AG04450 (cell line): ENCODE data around the gene WDR64. TPM values are rescaled to one million over a fixed set of nuclear protein-coding genes. Genes with fewer than 3 reads are reported as not detected.

Experiments used
- CTCF ChIA-PET: fragments of 300-600, 350-600 bp; formaldehyde crosslinking; extraction: SDS; loops from one replicate; lab custom pipeline; 2022; ENCODE audit warnings: antibody characterized with exemption, inconsistent platforms; lab: Charles Lee
- POLR2A ChIA-PET: fragments of 350-600 bp; formaldehyde crosslinking; extraction: SDS; loops from one replicate; lab custom pipeline; 2021; ENCODE audit warnings: antibody characterized with exemption, inconsistent platforms; lab: Yijun Ruan, JAX
- DNase-seq: peaks from one replicate; pipeline ENCODE4 v3.0.0-alpha.2; 2011; ENCODE audit warnings: low read depth, low spot score
- H3K27ac ChIP-seq: one replicate; pipeline ENCODE4 v1.5.1; 2012; ENCODE audit warnings: low read depth, low read length, control low read depth
- H3K27me3 ChIP-seq: one replicate; pipeline ENCODE4 v1.6.0; 2012; ENCODE audit warnings: low read length; ENCODE audit not compliant: control insufficient read depth, insufficient read depth
- H3K4me3 ChIP-seq: 2 replicates; pipeline ENCODE4 v1.5.1; 2011; ENCODE audit warnings: mild to moderate bottlenecking, low read depth, low read length, control low read depth
- H3K9me3 ChIP-seq: 2 replicates; pipeline ENCODE4 v1.5.1; 2012; ENCODE audit warnings: low read length; ENCODE audit not compliant: control insufficient read depth, insufficient read depth
- CTCF ChIP-seq: IDR thresholded peaks from 2 replicates; pipeline ENCODE4 v1.5.1; 2011; ENCODE audit warnings: low read depth, low read length, control low read depth, inconsistent platforms
- polyA minus RNA-seq: library from RNA; depleted of rRNA, polyadenylated mRNA; stranded (reverse); fragments of >200 nt; gene quantifications from 2 replicates; pipeline ENCODE4 v1.2.3, GENCODE V29; 2011; rRNA and poly(A)+ RNA removed
- polyA plus RNA-seq: library from polyadenylated mRNA; depleted of rRNA; stranded (reverse); fragments of >200 nt; gene quantifications from 2 replicates; pipeline ENCODE4 v1.2.3, GENCODE V29; 2011; rRNA removed

WDR64 gene
- polyA plus RNA-seq (not detected in 2 replicates), polyA minus RNA-seq (not detected in 2 replicates)

- DNase-seq: no peak
These were observed at the start of gene WDR64 for GRCh38 chr1:241652012-241652411. WDR64 (plus strand) TSS chr1:241652281; CDS start chr1:241652485, 204 bp downstream.

GRCh38 chr1:241603731-241604245, 48.3 kb upstream of the WDR64 start:
- no peak for DNase-seq
- no peak for TF ChIP-seq CTCF
- Histone ChIP-seq H3K4me3 (no peak overlapping the region), H3K27me3 (no peaks in the 10 kb centered on the region), H3K27ac (no peak overlapping the region), H3K9me3 (no peaks in the 10 kb centered on the region)
- ChIA-PET POLR2A (no interaction called here), CTCF (interaction anchor here (0.6 kb wide), 1 partner anchor 290 kb away, joined by 3 read pairs; no protein-coding TSS in a partner anchor)

More at GRCh38 chr1:241652012-241652411, at the start of gene WDR64:
- Histone ChIP-seq H3K27ac (no peak within 1 kb of the TSS), H3K9me3 (no peaks in the 10 kb centered on the region), H3K4me3 (no peak within 1 kb of the TSS), H3K27me3 (no peaks in the 10 kb centered on the region)
- CTCF ChIA-PET: no interaction called here
- no peak for TF ChIP-seq CTCF
- POLR2A ChIA-PET: no interaction called here

- ChIA-PET CTCF (interaction anchor here (0.9 to 1.3 kb wide), 2 partner anchors 22 to 243 kb away, joined by 4 read pairs; partner anchors contain the start of gene EXO1), POLR2A (no interaction called here)
- no peaks in the 10 kb centered on the region for H3K27me3 ChIP-seq
- no peak for DNase-seq
- H3K4me3 ChIP-seq: no peak overlapping the region
- peak; percentile 22; the same call in 1 of the 2 replicates for TF ChIP-seq CTCF
- no peak overlapping the region for H3K27ac ChIP-seq
- no peaks in the 10 kb centered on the region for H3K9me3 ChIP-seq
These were observed 46.8 kb upstream of the WDR64 start for GRCh38 chr1:241605146-241605805.

DNA sequence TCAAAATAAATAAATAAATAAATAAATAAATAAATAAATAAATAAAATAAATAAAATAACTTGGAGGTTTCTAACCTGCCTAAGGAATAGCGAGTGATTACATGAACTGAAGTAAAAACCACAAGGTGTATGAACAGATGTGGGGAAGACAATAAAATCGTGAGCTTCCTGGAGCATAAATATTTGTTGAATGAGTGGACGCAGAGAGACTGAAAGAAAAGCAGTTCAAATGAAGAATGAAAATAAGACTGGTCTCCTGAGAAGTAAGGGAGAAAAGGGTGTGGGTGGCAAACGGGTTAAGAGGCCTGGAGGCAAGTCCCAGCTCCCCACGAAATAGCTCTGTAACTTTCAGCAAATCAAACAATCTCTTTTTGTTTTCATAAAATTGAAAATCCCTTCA, 45.5 kb upstream of the WDR64 start:
- Histone ChIP-seq H3K27me3 (no peaks in the 10 kb centered on the region), H3K4me3 (no peak overlapping the region), H3K9me3 (no peaks in the 10 kb centered on the region), H3K27ac (no peak overlapping the region)
- POLR2A ChIA-PET: no interaction called here
- DNase-seq: no peak
- TF ChIP-seq CTCF: no peak
- CTCF ChIA-PET: interaction anchor here (1.0 kb wide), 1 partner anchor 21 kb away, joined by 3 read pairs; no protein-coding TSS in a partner anchor

- ChIA-PET POLR2A (no interaction called here), CTCF (no interaction called here)
- no peak for TF ChIP-seq CTCF
These were observed 44.6 kb upstream of the WDR64 start for GRCh38 chr1:241607497-241607896.

More at GRCh38 chr1:241607497-241607896, 44.6 kb upstream of the WDR64 start:
- Histone ChIP-seq H3K27ac (no peak overlapping the region), H3K4me3 (no peak overlapping the region), H3K27me3 (no peaks in the 10 kb centered on the region), H3K9me3 (no peaks in the 10 kb centered on the region)
- DNase-seq: no peak
